Measurements from ENCODE around the gene JAK3. TPM values are rescaled to one million over a fixed set of nuclear protein-coding genes. Genes with fewer than 3 reads are reported as not detected.

JAK3 gene
- total RNA-seq, result 5.6 and 15.3 TPM in 2 replicates

DNA sequence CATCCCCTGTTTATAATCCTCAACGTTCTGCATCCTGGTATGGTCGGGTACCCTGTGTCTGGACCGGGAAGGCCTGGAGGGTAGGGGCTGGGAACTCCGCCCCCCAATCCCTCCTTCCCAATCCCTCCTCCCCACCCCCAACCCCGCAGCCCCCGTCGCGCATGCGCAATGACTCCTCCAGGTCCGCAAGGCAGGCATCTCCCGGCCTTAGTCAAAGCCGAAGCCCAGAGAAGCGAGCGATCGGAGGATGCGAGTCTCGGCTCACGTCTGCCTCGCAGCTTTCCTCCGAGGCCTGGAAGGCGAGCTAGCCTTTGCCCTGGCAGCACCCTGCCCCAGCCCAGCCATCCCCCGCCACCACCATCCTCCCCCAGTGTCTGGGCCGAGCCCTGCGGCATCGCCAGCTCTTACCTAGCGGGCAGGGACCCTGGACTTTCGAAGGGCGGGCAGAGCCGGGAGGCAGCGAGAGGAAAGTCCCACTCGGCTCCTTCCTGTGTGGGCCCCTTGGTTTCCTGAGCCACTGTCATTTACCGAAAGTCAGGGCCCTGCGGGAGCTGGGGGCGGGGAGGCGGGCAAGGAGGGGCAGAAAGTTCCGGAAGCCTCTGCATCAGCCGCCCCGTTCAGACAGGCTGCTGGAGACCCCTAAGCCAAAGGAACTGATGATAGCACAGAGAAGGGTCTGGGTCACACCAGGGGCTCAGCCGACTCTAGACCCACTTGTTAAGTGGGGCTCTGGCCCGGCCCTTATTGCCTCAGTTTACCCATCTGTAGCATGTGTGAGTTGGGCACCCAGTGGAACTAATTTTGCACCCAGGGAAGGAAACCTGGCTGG, at the start of gene JAK3:
Gene JAK3 (minus strand): TSS at position 445 of the 829 bp plus-strand sequence. CDS start 3,565 bp downstream, outside the sequence.

DNA sequence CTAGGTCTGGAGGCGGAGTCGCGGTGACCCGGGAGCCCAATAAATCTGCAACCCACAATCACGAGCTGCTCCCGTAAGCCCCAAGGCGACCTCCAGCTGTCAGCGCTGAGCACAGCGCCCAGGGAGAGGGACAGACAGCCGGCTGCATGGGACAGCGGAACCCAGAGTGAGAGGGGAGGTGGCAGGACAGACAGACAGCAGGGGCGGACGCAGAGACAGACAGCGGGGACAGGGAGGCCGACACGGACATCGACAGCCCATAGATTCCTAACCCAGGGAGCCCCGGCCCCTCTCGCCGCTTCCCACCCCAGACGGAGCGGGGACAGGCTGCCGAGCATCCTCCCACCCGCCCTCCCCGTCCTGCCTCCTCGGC, 24.1 kb upstream of the JAK3 start, which contains the start of gene SLC5A5:
Gene SLC5A5 (plus strand): TSS at position 68 of the 373 bp plus-strand sequence. CDS start 375 bp downstream, outside the sequence.

DNA sequence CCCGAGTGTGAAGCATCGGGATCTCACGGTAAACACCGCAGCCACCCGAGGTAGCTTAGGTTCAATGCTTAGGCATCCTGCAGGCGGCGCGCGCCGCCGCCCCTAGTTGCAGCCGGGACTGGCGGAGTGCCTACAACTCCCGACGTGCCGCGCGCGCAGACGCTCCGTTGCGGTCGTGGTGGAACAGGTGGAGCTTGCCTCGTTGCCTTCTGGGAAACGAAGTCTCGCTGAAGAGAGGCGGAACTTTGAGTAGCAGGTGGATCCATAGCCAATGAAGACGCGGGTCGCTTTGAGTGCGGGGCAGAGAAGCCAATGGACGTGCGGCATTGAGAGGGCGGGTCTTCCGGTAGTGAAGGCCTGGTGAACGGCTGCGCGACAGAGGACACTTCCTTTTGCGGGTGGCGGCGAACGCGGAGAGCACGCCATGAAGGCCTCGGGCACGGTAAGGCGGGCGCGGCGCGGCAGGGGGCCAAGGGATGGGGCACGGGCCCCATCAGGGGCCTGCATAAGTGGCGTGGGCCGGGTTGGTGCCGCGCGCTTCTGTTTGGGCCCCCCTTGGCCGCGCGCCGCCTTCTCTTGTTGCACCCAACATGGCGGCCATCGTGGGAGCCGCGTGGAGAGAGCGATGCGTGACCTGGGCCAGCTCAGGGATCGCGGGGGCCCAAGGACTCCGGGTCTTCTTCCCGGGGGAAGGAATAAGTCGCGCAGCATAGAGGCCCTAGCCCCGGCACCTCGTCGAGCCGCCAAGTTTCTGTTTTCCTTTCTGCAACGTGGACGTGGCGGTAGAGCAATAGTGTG, 11.9 kb upstream of the JAK3 start, which contains the start of gene RPL18A:
Gene RPL18A (plus strand): TSS at position 378 of the 798 bp plus-strand sequence. CDS start 47 bp downstream, at position 425.

DNA sequence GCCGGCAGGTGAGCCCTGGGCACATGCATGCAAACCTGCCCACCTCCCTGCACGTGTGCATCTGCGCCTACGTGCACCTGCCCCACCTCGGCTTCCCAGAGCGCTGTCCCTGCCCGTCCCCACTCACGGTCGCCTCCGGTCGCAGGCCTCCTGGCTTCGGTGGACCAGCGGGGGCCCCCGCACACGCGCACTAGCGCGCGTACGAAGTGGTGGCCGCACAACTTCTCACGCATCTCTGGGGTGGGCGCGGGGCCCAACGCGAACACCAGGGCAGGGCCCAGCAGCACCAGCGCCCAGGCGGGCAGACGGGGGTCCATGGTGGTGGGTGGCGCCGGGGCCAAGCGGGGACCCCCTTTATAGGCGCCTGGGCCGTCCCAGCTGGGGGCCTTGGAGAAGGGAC, 26.6 kb downstream of the JAK3 start, which contains the start of gene INSL3:
Gene INSL3 (minus strand): TSS at position 330 of the 400 bp plus-strand sequence. CDS start 13 bp downstream, at position 317.

DNA sequence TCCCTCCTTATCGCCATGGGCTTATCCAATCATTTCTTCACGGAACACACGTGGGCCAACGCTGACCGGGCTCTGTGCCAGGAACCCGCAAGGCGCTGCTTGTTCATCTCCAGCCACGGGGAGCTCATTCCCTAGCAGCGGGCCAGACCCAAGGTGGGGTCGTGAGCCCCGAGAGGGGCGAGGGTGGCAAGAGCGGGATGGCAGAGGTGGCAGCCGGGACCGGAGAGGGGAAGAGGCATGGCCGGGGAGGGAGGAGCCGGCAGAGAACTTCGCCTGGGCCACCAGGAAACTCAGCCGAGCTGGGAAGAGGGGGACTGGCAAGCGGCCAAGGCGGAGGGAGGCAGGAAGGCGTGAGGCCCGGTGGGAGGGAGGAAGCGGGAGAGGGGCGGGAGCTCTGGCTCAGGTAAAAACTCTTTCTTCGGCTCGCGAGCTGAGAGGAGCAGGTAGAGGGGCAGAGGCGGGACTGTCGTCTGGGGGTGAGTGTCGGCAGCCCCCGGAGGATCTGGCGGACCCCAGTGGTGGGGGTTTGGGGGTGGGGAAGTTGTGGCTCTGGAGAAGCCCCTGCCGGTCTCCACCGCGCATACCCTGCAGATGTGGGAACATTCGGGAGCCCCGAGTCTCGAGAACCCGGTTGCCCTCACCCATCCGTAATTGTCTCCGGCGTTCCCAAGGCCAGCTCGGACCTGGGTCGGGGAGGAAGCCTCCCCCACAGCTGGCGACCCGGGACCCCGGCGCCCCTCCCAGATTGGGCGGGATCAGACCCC, 52.9 kb downstream of the JAK3 start, which contains the start of gene B3GNT3:
Gene B3GNT3 (plus strand): TSS at position 408 of the 764 bp plus-strand sequence. CDS start 12,670 bp downstream, outside the sequence.

Small RNAs within 50 kb of the gene (small RNA-seq; reads per million reads assigned to genes)
- not detected for gene SNORA68

Other genes starting within 250 kb of the JAK3 start
- gene UNC13A, start 159.6 kb downstream of the JAK3 start, total RNA-seq, result 0.12 and 0.16 TPM in 2 replicates
- gene MAP1S, start 128.5 kb downstream of the JAK3 start, total RNA-seq, result 15.4 and 19.3 TPM in 2 replicates
- 0.32 and 1.5 TPM in 2 replicates for gene FCHO1, start 96.5 kb downstream of the JAK3 start, total RNA-seq
- not detected in 2 replicates for gene B3GNT3, start 52.8 kb downstream of the JAK3 start, total RNA-seq
- not detected in 2 replicates for gene INSL3, start 26.5 kb downstream of the JAK3 start, total RNA-seq
- 839 and 1,248 TPM in 2 replicates for gene RPL18A, start 11.9 kb upstream of the JAK3 start, total RNA-seq
- gene SLC5A5, start 24.0 kb upstream of the JAK3 start, total RNA-seq, result under 0.01 and 0.49 TPM in 2 replicates
- 16.6 and 21.7 TPM in 2 replicates for gene CCDC124, start 85.0 kb upstream of the JAK3 start, total RNA-seq
- 0.24 TPM in 1 of 2 replicates, not detected in the other for gene KCNN1, start 119.1 kb upstream of the JAK3 start, total RNA-seq
- 11.0 and 12.3 TPM in 2 replicates for gene ARRDC2, start 160.2 kb upstream of the JAK3 start, total RNA-seq
- 1.6 and 1.8 TPM in 2 replicates for gene IL12RB1, start 239.0 kb upstream of the JAK3 start, total RNA-seq
- 3.2 and 3.6 TPM in 2 replicates for gene MAST3, start 249.8 kb upstream of the JAK3 start, total RNA-seq

All from hair follicle dermal papilla cell (primary cell).